Measurements from ENCODE around the gene DUOX1.

Gene DUOX1

GRCh38 chr15:45138814-45139765, 9.3 kb downstream of the DUOX1 start:
- DNase-seq: no peak
- Histone ChIP-seq H3K18ac (ENCODE audit: low read length) (no peak overlapping the region), H4K8ac (ENCODE audit: low read depth, low read length) (no peak overlapping the region), H2AFZ (ENCODE audit: insufficient read depth, low read length, poor library complexity) (no peak overlapping the region), H2AK5ac (ENCODE audit: low read length) (no peak overlapping the region), H2BK12ac (ENCODE audit: low read length) (no peak overlapping the region), H3K4me1 (ENCODE audit: control insufficient read depth in 1 of 2, insufficient read depth in 2 of 2, low read length in 2 of 2) (peaks cover 3 to 9% of the 10 kb centered on the region in 2 experiments), H2BK120ac (ENCODE audit: insufficient read depth, low read length, poor library complexity) (no peak overlapping the region), H3K4me3 (ENCODE audit: low read depth, low read length) (no peak overlapping the region), H3K36me3 (ENCODE audit: control insufficient read depth in 1 of 2, insufficient read depth in 2 of 2, low read length in 2 of 2) (no peaks in the 10 kb centered on the region), H3K4me2 (ENCODE audit: low read length) (no peak overlapping the region), H3K23ac (ENCODE audit: low read length) (no peak overlapping the region), H3K9ac (ENCODE audit: low read length) (no peak overlapping the region), H2BK5ac (ENCODE audit: low read depth, low read length, poor library complexity) (no peak overlapping the region), H3K27ac (ENCODE audit: low read depth, low read length) (no peak overlapping the region), H3K79me1 (ENCODE audit: low read length) (peaks cover 1% of the 10 kb centered on the region), H3K4ac (ENCODE audit: low read depth, low read length) (no peak overlapping the region), H4K12ac (ENCODE audit: low read depth, low read length) (no peak overlapping the region), H3K79me2 (ENCODE audit: control insufficient read depth, insufficient read depth, low read length, poor library complexity) (no peaks in the 10 kb centered on the region), H3K14ac (ENCODE audit: low read length) (no peak overlapping the region), H3K27me3 (ENCODE audit: insufficient read depth, low read length) (peaks cover 16% of the 10 kb centered on the region), H4K91ac (ENCODE audit: low read depth, low read length) (no peak overlapping the region), H3K9me3 (ENCODE audit: insufficient read depth, low read depth, low read length) (peaks cover 7% of the 10 kb centered on the region)
- no CpG with 5 or more reads among the region's 12 CpGs for WGBS (ENCODE audit: extremely low coverage, insufficient coverage, insufficient read length)

GRCh38 chr15:45139770-45140169, 10.0 kb downstream of the DUOX1 start:
- H3K4me2 ChIP-seq (ENCODE audit: low read length): no peak overlapping the region
- H3K23ac ChIP-seq (ENCODE audit: low read length): no peak overlapping the region
- DNase-seq: no peak
- H3K14ac ChIP-seq (ENCODE audit: low read length): no peak overlapping the region
- no peak overlapping the region for H2BK120ac ChIP-seq (ENCODE audit: insufficient read depth, low read length, poor library complexity)
- H4K12ac ChIP-seq (ENCODE audit: low read depth, low read length): no peak overlapping the region
- H2BK5ac ChIP-seq (ENCODE audit: low read depth, low read length, poor library complexity): no peak overlapping the region
- no peak overlapping the region for H3K4ac ChIP-seq (ENCODE audit: low read depth, low read length)
- no peak overlapping the region for H4K91ac ChIP-seq (ENCODE audit: low read depth, low read length)
- H4K8ac ChIP-seq (ENCODE audit: low read depth, low read length): no peak overlapping the region
- WGBS (ENCODE audit: extremely low coverage, insufficient coverage, insufficient read length): no CpG with 5 or more reads among the region's 6 CpGs
- H3K27me3 ChIP-seq (ENCODE audit: insufficient read depth, low read length): peaks cover 9% of the 10 kb centered on the region
- H3K18ac ChIP-seq (ENCODE audit: low read length): no peak overlapping the region
- no peak overlapping the region for H2AK5ac ChIP-seq (ENCODE audit: low read length)
- H3K9ac ChIP-seq (ENCODE audit: low read length): no peak overlapping the region
- H2BK12ac ChIP-seq (ENCODE audit: low read length): no peak overlapping the region
- H3K9me3 ChIP-seq (ENCODE audit: insufficient read depth, low read depth, low read length): peaks cover under 1% of the 10 kb centered on the region
- H3K27ac ChIP-seq (ENCODE audit: low read depth, low read length): no peak overlapping the region
- H3K79me1 ChIP-seq (ENCODE audit: low read length): peaks cover 1% of the 10 kb centered on the region
- no peak overlapping the region for H3K4me3 ChIP-seq (ENCODE audit: low read depth, low read length)
- peaks cover 3 to 10% of the 10 kb centered on the region in 2 experiments for H3K4me1 ChIP-seq (ENCODE audit: control insufficient read depth in 1 of 2, insufficient read depth in 2 of 2, low read length in 2 of 2)
- H3K36me3 ChIP-seq (ENCODE audit: control insufficient read depth in 1 of 2, insufficient read depth in 2 of 2, low read length in 2 of 2): no peaks in the 10 kb centered on the region
- H3K79me2 ChIP-seq (ENCODE audit: control insufficient read depth, insufficient read depth, low read length, poor library complexity): no peaks in the 10 kb centered on the region
- H2AFZ ChIP-seq (ENCODE audit: insufficient read depth, low read length, poor library complexity): no peak overlapping the region

- no peaks in the 10 kb centered on the region for H3K79me2 ChIP-seq (ENCODE audit: control insufficient read depth, insufficient read depth, low read length, poor library complexity)
- no peak for DNase-seq
- H4K91ac ChIP-seq (ENCODE audit: low read depth, low read length): no peak overlapping the region
- H3K27ac ChIP-seq (ENCODE audit: low read depth, low read length): no peak overlapping the region
- H2AFZ ChIP-seq (ENCODE audit: insufficient read depth, low read length, poor library complexity): no peak overlapping the region
- no peak overlapping the region for H3K9ac ChIP-seq (ENCODE audit: low read length)
- no CpG with 5 or more reads among the region's 10 CpGs for WGBS (ENCODE audit: extremely low coverage, insufficient coverage, insufficient read length)
- H4K12ac ChIP-seq (ENCODE audit: low read depth, low read length): no peak overlapping the region
- peaks cover 1% of the 10 kb centered on the region for H3K79me1 ChIP-seq (ENCODE audit: low read length)
- peaks cover 4% of the 10 kb centered on the region for H3K27me3 ChIP-seq (ENCODE audit: insufficient read depth, low read length)
- H3K14ac ChIP-seq (ENCODE audit: low read length): no peak overlapping the region
- no peak overlapping the region for H2AK5ac ChIP-seq (ENCODE audit: low read length)
- H3K4ac ChIP-seq (ENCODE audit: low read depth, low read length): no peak overlapping the region
- H3K18ac ChIP-seq (ENCODE audit: low read length): no peak overlapping the region
- H2BK5ac ChIP-seq (ENCODE audit: low read depth, low read length, poor library complexity): no peak overlapping the region
- peaks cover 3 to 6% of the 10 kb centered on the region in 2 experiments for H3K4me1 ChIP-seq (ENCODE audit: control insufficient read depth in 1 of 2, insufficient read depth in 2 of 2, low read length in 2 of 2)
- H3K4me2 ChIP-seq (ENCODE audit: low read length): no peak overlapping the region
- H3K9me3 ChIP-seq (ENCODE audit: insufficient read depth, low read depth, low read length): no peaks in the 10 kb centered on the region
- no peak overlapping the region for H3K23ac ChIP-seq (ENCODE audit: low read length)
- H4K8ac ChIP-seq (ENCODE audit: low read depth, low read length): no peak overlapping the region
- no peaks in the 10 kb centered on the region for H3K36me3 ChIP-seq (ENCODE audit: control insufficient read depth in 1 of 2, insufficient read depth in 2 of 2, low read length in 2 of 2)
- H3K4me3 ChIP-seq (ENCODE audit: low read depth, low read length): no peak overlapping the region
- no peak overlapping the region for H2BK120ac ChIP-seq (ENCODE audit: insufficient read depth, low read length, poor library complexity)
- H2BK12ac ChIP-seq (ENCODE audit: low read length): no peak overlapping the region
Observed at GRCh38 chr15:45140557-45141250, 10.9 kb downstream of the DUOX1 start.

GRCh38 chr15:45141386-45141785, 11.6 kb downstream of the DUOX1 start:
- WGBS (ENCODE audit: extremely low coverage, insufficient coverage, insufficient read length): no CpG with 5 or more reads among the region's 5 CpGs
- H3K27ac ChIP-seq (ENCODE audit: low read depth, low read length): no peak overlapping the region

More at GRCh38 chr15:45141386-45141785, 11.6 kb downstream of the DUOX1 start:
- H2BK120ac ChIP-seq (ENCODE audit: insufficient read depth, low read length, poor library complexity): no peak overlapping the region
- no peak overlapping the region for H3K14ac ChIP-seq (ENCODE audit: low read length)
- no peak overlapping the region for H3K4me2 ChIP-seq (ENCODE audit: low read length)
- no peak overlapping the region for H3K9ac ChIP-seq (ENCODE audit: low read length)
- DNase-seq: no peak
- no peaks in the 10 kb centered on the region for H3K79me2 ChIP-seq (ENCODE audit: control insufficient read depth, insufficient read depth, low read length, poor library complexity)
- H2BK5ac ChIP-seq (ENCODE audit: low read depth, low read length, poor library complexity): no peak overlapping the region
- peaks cover 1% of the 10 kb centered on the region for H3K79me1 ChIP-seq (ENCODE audit: low read length)
- peaks cover 3 to 6% of the 10 kb centered on the region in 2 experiments for H3K4me1 ChIP-seq (ENCODE audit: control insufficient read depth in 1 of 2, insufficient read depth in 2 of 2, low read length in 2 of 2)
- no peak overlapping the region for H3K18ac ChIP-seq (ENCODE audit: low read length)
- no peak overlapping the region for H2AK5ac ChIP-seq (ENCODE audit: low read length)
- H3K36me3 ChIP-seq (ENCODE audit: control insufficient read depth in 1 of 2, insufficient read depth in 2 of 2, low read length in 2 of 2): no peaks in the 10 kb centered on the region
- H4K8ac ChIP-seq (ENCODE audit: low read depth, low read length): no peak overlapping the region
- no peak overlapping the region for H3K4me3 ChIP-seq (ENCODE audit: low read depth, low read length)
- no peaks in the 10 kb centered on the region for H3K9me3 ChIP-seq (ENCODE audit: insufficient read depth, low read depth, low read length)
- H4K12ac ChIP-seq (ENCODE audit: low read depth, low read length): no peak overlapping the region
- H3K27me3 ChIP-seq (ENCODE audit: insufficient read depth, low read length): no peaks in the 10 kb centered on the region
- H4K91ac ChIP-seq (ENCODE audit: low read depth, low read length): no peak overlapping the region
- no peak overlapping the region for H2AFZ ChIP-seq (ENCODE audit: insufficient read depth, low read length, poor library complexity)
- H3K23ac ChIP-seq (ENCODE audit: low read length): no peak overlapping the region
- no peak overlapping the region for H3K4ac ChIP-seq (ENCODE audit: low read depth, low read length)
- H2BK12ac ChIP-seq (ENCODE audit: low read length): no peak overlapping the region

Data from trophoblast cell (in vitro differentiated cells and primary cell).